HT1080 (cell line): Measurements from ENCODE around the gene BCAN. TPM values are rescaled to one million over a fixed set of nuclear protein-coding genes. Genes with fewer than 3 reads are reported as not detected.
"Not testable (repeated sequence)": the region's sequence is repeated elsewhere in the genome, so short reads cannot be mapped to it uniquely, and the experiment has no call there.

Experiments
- DNase-seq: peaks from one replicate; pipeline ENCODE4 v3.0.0-alpha.2; 2015; ENCODE audit warnings: low read depth
- polyA plus RNA-seq, 2 experiments: library from polyadenylated mRNA; depleted of rRNA; stranded (reverse); fragments of >200 nt; gene quantifications; 2 replicates each; pipeline ENCODE4 v1.2.3, GENCODE V29; 2015
- total RNA-seq: library from RNA; depleted of rRNA; stranded (reverse); fragments of >200 nt; shearing (Covaris generic); gene quantifications from 2 replicates; pipeline ENCODE4 v1.2.3, GENCODE V29; 2014; rRNA removed

Gene BCAN, protein sequence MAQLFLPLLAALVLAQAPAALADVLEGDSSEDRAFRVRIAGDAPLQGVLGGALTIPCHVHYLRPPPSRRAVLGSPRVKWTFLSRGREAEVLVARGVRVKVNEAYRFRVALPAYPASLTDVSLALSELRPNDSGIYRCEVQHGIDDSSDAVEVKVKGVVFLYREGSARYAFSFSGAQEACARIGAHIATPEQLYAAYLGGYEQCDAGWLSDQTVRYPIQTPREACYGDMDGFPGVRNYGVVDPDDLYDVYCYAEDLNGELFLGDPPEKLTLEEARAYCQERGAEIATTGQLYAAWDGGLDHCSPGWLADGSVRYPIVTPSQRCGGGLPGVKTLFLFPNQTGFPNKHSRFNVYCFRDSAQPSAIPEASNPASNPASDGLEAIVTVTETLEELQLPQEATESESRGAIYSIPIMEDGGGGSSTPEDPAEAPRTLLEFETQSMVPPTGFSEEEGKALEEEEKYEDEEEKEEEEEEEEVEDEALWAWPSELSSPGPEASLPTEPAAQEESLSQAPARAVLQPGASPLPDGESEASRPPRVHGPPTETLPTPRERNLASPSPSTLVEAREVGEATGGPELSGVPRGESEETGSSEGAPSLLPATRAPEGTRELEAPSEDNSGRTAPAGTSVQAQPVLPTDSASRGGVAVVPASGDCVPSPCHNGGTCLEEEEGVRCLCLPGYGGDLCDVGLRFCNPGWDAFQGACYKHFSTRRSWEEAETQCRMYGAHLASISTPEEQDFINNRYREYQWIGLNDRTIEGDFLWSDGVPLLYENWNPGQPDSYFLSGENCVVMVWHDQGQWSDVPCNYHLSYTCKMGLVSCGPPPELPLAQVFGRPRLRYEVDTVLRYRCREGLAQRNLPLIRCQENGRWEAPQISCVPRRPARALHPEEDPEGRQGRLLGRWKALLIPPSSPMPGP
- total RNA-seq = 0.03 TPM in 1 of 2 replicates, not detected in the other
- not detected in 2 replicates for polyA plus RNA-seq (2015; cell fraction: cytosol; rRNA removed)
- not detected in 2 replicates for polyA plus RNA-seq (2015; cell fraction: nucleus; rRNA removed)

DNA sequence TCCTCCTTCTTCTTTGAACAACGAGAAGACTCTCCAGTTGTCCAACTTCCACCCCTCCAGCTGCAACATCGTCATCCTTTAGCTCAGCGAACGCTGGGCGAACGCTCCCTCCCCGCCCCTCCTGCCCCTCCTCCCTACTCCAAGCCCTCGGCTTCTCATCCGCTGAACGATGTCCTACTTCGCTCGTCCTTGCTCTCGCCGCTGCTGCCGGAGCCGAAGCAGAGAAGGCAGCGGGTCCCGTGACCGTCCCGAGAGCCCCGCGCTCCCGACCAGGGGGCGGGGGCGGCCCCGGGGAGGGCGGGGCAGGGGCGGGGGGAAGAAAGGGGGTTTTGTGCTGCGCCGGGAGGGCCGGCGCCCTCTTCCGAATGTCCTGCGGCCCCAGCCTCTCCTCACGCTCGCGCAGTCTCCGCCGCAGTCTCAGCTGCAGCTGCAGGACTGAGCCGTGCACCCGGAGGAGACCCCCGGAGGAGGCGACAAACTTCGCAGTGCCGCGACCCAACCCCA, at the start of gene BCAN:
Gene BCAN, plus strand, starts transcription at position 357 of the 504 bp plus-strand sequence. CDS start 3,938 bp downstream, outside the sequence.
- DNase-seq = no peak

DNA sequence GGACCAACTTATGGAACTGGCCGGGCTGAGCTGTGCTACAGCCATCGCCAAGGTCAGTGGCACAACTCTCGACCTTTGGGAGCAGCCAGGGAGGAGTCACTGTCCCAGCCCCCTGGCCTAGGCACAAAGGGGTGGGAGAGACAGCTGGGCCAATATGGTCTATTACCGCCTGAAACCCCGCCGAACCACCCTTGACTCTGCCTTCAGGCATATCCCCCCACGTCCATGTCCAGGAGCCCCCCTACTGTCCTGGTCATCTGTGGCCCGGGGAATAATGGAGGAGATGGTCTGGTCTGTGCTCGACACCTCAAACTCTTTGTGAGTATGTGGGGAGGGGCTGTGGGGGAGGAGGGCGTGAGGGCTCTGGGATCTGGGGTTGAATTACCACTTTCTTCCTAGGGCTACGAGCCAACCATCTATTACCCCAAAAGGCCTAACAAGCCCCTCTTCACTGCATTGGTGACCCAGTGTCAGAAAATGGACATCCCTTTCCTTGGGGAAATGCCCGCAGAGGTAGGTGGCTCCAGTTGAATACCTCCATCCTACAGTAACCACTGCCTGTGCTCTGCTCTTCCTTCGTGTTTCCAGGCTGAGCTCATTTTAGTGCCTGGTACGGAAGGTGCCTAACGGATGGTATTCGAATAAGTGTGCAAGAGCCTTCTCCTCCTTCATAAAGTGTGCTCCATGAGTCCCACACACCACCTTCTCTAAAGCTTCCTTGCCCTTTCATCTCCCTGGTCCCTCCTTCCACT, 49.6 kb upstream of the BCAN start:
- no peak for DNase-seq

- no peak for DNase-seq
Measured at GRCh38 chr1:156592910-156593660, 48.8 kb upstream of the BCAN start.

- no peak for DNase-seq
Measured at GRCh38 chr1:156593661-156593989, 48.3 kb upstream of the BCAN start.

GRCh38 chr1:156594190-156594589, 47.7 kb upstream of the BCAN start:
- no peak for DNase-seq

DNA sequence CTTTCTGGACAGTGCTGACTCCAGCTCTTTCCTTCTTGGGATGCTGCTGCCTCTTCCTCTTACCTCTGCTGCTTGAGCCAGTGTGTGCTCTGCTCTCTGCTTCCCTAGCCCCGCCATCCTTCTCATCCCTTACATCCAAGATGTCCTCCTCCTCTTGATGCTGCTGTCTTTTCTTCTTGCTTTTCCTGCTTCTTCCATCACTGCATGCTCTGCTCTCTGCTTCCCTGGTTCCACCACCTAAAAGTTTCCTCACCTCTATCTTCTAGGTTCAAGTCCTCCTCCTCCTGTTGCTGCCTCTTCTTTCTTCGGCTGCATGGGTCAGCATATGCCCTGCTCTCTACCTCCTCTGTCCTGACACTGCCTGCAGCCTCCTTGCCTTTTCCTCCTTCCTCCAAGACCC, 46.9 kb upstream of the BCAN start:
- no peak for DNase-seq

GRCh38 chr1:156596426-156596825, 45.5 kb upstream of the BCAN start:
- DNase-seq = no peak

- no peak for DNase-seq
Measured at GRCh38 chr1:156598125-156598524, 43.8 kb upstream of the BCAN start.

- no peak for DNase-seq
Measured at GRCh38 chr1:156598731-156599432, 43.0 kb upstream of the BCAN start.

GRCh38 chr1:156599811-156600210, 42.1 kb upstream of the BCAN start:
- DNase-seq = peak; percentile 46

DNA sequence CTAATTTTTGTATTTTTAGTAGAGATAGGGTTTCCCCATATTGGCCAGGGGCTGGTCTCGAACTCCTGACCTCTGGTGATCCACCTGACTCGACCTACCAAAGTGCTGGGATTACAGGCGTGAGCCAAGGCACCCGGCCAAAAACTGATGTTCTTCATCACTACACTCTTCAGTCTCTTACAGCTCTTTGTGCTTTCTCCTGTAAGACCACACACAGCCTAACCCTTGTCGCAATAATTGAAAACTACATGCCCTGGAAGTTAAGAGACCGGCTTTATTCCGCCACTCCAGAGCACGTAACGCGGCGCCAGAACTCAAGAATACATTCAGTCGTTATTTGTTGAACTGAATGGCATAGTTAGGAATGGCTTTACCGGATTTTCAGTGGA, 41.2 kb upstream of the BCAN start:
- DNase-seq = no peak

- DNase-seq = peak; percentile 87
Measured at GRCh38 chr1:156601122-156601830, 40.6 kb upstream of the BCAN start, which contains the start of gene GPATCH4. GPATCH4 (minus strand) TSS chr1:156601479.

- no peak for DNase-seq
Measured at GRCh38 chr1:156601892-156602291, 40.0 kb upstream of the BCAN start.

- no peak for DNase-seq
Measured at GRCh38 chr1:156602557-156602993, 39.3 kb upstream of the BCAN start.

GRCh38 chr1:156607344-156607743, 34.6 kb upstream of the BCAN start:
- DNase-seq = not testable (repeated sequence)

DNA sequence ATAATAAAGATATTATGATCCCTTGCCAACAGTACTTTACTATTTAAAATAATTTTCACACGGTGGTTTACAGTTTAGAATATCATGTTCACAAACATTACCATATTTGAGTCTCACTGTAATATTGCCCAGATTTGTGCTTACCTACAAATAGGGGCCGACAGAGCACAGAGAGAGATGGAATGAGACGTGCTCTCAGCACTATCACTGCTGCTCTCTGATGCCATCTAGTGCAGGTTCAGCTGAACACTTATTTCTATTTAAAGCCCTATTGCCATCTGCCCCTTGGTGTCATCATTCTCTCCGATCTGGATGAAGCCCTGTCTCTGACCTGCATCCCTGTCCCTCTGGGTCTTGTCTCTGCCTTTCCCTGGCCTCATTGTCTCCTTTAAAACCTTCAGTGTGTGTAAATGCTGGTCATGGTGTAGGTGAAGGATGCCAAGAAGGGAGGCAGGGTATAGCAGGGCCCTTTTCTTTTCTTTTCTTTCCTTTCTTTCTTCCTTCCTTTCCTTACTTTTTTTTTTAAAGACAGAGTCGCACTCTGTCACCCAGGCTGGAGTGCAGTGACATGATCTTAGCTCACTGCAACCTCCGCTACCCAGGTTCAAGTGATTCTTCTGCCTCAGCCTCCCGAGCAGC, 33.8 kb upstream of the BCAN start:
- peak; percentile 68 for DNase-seq

- no peak for DNase-seq
Measured at GRCh38 chr1:156608981-156609380, 32.9 kb upstream of the BCAN start.

GRCh38 chr1:156610072-156610471, 31.8 kb upstream of the BCAN start:
- DNase-seq = not testable (repeated sequence)
